ENCODE data around the gene DDX46.
"Not testable (repeated sequence)": the region's sequence is repeated elsewhere in the genome, so short reads cannot be mapped to it uniquely, and the experiment has no call there.

DDX46 gene

GRCh38 chr5:134738963-134739661 is 19.5 kb upstream of the DDX46 start:
- 16% methylated on average over 20 of the region's 21 CpGs for WGBS
- Histone ChIP-seq H3K27me3 (ENCODE audit: insufficient read depth, low read length) (no peaks in the 10 kb centered on the region), H3K4me1 (ENCODE audit: insufficient read depth, low read length) (no peaks in the 10 kb centered on the region), H3K9ac (ENCODE audit: low read depth, low read length) (peak overlapping the region; percentile 90), H3K4me3 (ENCODE audit: low read length) (peak overlapping the region; percentile 88), H3K9me3 (ENCODE audit: insufficient read depth, low read depth, low read length) (no peaks in the 10 kb centered on the region), H3K36me3 (ENCODE audit: insufficient read depth, low read length) (peaks cover 24% of the 10 kb centered on the region), H3K27ac (ENCODE audit: low read depth, low read length) (no peak overlapping the region)

DNA sequence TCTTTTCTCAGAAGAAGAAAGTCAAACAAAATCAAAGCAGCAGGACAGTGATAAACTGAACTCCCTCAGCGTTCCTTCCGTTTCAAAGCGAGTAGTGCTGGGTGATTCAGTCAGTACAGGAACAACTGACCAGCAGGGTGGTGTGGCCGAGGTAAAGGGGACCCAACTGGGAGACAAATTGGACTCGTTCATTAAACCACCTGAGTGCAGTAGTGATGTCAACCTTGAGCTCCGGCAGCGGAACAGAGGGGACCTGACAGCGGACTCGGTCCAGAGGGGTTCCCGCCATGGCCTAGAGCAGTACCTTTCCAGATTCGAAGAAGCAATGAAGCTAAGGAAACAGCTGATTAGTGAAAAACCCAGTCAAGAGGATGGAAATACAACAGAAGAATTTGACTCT is 17.5 kb upstream of the DDX46 start:
- 95% methylated on average over 11 of the region's 11 CpGs for WGBS
- Histone ChIP-seq H3K36me3 (ENCODE audit: insufficient read depth, low read length) (peaks cover 33% of the 10 kb centered on the region), H3K27me3 (ENCODE audit: insufficient read depth, low read length) (no peaks in the 10 kb centered on the region), H3K9me3 (ENCODE audit: insufficient read depth, low read depth, low read length) (no peaks in the 10 kb centered on the region), H3K4me1 (ENCODE audit: insufficient read depth, low read length) (no peaks in the 10 kb centered on the region), H3K4me3 (ENCODE audit: low read length) (no peak overlapping the region), H3K27ac (ENCODE audit: low read depth, low read length) (no peak overlapping the region), H3K9ac (ENCODE audit: low read depth, low read length) (no peak overlapping the region)

GRCh38 chr5:134742134-134742533 is 16.4 kb upstream of the DDX46 start:
- Histone ChIP-seq H3K27me3 (ENCODE audit: insufficient read depth, low read length) (no peaks in the 10 kb centered on the region), H3K27ac (ENCODE audit: low read depth, low read length) (no peak overlapping the region), H3K9ac (ENCODE audit: low read depth, low read length) (no peak overlapping the region), H3K9me3 (ENCODE audit: insufficient read depth, low read depth, low read length) (no peaks in the 10 kb centered on the region), H3K4me3 (ENCODE audit: low read length) (no peak overlapping the region), H3K4me1 (ENCODE audit: insufficient read depth, low read length) (no peaks in the 10 kb centered on the region), H3K36me3 (ENCODE audit: insufficient read depth, low read length) (peaks cover 33% of the 10 kb centered on the region)
- 100% methylated on average over 1 of the region's 2 CpGs for WGBS

DNA sequence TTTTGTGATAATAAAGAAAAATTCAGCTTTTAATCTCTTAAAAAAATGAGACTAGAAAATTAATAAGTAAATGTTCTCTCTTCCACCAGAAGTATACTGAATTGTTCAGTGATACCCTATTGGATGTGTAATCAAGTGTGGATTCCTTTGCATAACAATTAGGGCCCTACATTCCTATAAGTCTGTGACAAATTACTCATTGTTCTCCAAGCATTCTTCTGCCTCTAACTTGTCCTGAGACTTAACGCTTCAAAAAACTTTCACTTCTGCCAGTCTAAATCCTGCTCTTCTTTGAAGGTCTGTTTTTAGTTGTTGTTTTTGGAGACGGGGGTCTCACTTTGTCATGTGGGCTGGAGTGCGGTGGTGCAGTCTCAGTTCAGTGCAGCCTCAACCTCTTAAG is 9.2 kb upstream of the DDX46 start:
- Histone ChIP-seq H3K9ac (ENCODE audit: low read depth, low read length) (peak overlapping the region; percentile 32; the same call in 1 of the 2 replicates), H3K27ac (ENCODE audit: low read depth, low read length) (peak overlapping the region; percentile 52; the same call in 1 of the 2 replicates), H3K4me1 (ENCODE audit: insufficient read depth, low read length) (peaks cover 9% of the 10 kb centered on the region), H3K36me3 (ENCODE audit: insufficient read depth, low read length) (peaks cover 23% of the 10 kb centered on the region), H3K27me3 (ENCODE audit: insufficient read depth, low read length) (no peaks in the 10 kb centered on the region), H3K9me3 (ENCODE audit: insufficient read depth, low read depth, low read length) (no peaks in the 10 kb centered on the region), H3K4me3 (ENCODE audit: low read length) (no peak overlapping the region)
- 74% methylated on average over 3 of the region's 3 CpGs for WGBS

DNA sequence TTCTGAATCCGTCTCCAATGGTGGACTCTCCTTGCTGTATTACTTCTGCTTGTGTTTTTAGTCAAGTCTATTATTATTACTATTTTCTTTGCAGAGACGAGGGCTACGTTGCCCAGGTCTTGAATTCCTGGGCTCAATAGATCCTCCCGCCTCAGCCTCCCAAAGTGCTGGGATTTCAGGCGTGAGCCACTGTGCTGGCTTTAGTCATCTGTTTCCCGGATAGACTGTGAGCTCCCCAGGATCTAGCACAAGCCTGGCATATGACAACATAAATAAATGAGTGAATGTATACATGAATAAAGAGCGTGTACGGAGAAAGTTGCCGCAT is 439 bp upstream of the DDX46 start:
- Histone ChIP-seq H3K27me3 (ENCODE audit: insufficient read depth, low read length) (peaks cover 5% of the 10 kb centered on the region; the same call in 1 of the 2 replicates), H3K36me3 (ENCODE audit: insufficient read depth, low read length) (peaks cover 9% of the 10 kb centered on the region), H3K9me3 (ENCODE audit: insufficient read depth, low read depth, low read length) (no peaks in the 10 kb centered on the region), H3K4me1 (ENCODE audit: insufficient read depth, low read length) (peaks cover 11% of the 10 kb centered on the region), H3K27ac (ENCODE audit: low read depth, low read length) (no peak overlapping the region), H3K4me3 (ENCODE audit: low read length) (peak overlapping the region; percentile 99), H3K9ac (ENCODE audit: low read depth, low read length) (peak overlapping the region; percentile 57)
- WGBS = 32% methylated on average over 9 of the region's 9 CpGs

DNA sequence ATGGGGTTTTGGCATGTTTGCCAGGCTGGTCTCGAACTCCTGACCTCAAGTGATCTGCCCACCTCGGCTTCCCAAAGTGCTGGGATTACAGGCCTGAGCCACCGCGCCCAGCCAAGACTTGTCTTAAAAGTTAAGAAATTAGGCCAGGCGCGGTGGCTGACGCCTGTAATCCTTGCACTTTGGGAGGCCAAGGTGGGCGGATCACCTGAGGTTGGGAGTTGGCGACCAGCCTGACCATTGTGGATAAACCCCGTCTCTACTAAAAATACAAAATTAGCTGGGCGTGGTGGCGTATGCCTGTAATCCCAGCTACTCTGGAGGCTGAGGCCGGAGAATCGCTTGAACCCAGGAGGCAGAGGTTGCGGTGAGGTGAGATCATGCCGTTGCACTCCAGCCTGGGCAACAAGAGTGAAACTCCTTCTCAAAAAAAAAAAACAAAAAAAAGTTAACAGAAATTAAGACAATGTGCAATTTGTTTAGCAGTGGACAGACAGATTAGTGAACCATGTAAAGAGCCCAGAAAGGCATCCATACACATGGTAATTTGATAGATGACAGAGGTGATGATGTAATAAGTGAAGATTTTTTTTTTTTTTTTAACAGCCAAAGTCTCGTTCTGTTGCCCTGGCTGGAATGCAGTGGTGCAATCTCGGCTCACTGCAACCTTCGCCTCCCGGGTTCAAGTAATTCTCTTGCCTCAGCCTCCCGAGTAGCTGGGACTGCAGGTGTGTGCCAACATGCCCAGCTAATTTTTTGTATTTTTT is 9.1 kb downstream of the DDX46 start:
- H3K27me3 ChIP-seq (ENCODE audit: insufficient read depth, low read length); H3K4me3 ChIP-seq (ENCODE audit: low read length); H3K9me3 ChIP-seq (ENCODE audit: insufficient read depth, low read depth, low read length); H3K4me1 ChIP-seq (ENCODE audit: insufficient read depth, low read length); H3K27ac ChIP-seq (ENCODE audit: low read depth, low read length); H3K9ac ChIP-seq (ENCODE audit: low read depth, low read length): not testable (repeated sequence)
- H3K36me3 ChIP-seq (ENCODE audit: insufficient read depth, low read length) = peaks cover 97% of the 10 kb centered on the region
- 97% methylated on average over 21 of the region's 21 CpGs for WGBS

DNA sequence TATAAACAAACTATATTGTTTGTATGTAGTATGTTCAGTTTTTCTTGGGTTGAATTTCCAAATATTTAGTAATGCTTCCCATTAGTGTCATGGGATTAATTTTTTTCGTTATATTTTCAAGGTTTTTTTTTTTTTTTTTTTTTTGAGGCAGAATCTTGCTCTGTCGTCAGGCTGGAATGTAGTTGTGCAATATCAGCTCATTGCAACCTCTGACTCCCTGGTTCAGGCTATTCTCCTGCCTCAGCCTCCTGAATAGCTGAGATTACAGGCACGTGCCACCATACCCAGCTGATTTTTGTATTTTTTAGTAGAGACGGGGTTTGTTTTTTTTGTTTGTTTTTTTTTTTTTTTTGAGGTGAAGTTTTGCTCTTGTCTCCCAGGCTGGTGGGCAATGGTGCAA is 10.6 kb downstream of the DDX46 start:
- H3K27ac ChIP-seq (ENCODE audit: low read depth, low read length) = no peak overlapping the region

DNA sequence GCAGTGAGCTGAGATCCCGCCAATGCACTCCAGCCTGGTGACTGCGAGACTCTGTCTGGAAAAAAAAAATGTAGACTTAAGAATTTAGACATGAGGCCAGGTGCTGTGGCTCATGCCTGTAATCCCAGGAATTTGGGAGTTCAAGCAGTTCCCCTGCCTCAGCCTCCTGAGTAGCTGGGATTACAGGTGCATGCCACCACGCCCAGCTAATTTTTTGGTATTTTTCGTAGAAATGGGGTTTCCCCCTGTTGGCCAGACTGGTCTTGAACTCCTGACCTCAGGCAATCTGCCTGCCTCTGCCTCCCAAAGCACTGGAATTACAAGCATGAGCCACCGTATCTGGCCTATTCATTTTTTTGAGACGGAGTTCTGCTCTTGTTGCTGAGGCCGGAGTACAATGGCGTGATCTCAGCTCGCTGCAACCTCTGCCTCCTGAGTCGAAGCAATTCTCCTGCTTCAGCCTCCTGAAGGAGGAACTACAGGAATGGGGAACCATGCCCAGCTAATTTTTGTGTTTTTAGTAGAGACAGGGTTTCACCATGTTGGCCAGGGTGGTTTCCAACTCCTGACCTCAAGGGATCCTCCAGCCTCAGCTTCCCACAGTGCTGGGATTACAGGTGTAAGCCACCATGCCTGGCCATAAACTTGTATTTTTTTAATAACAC is 14.0 kb downstream of the DDX46 start:
- 97% methylated on average over 10 of the region's 10 CpGs for WGBS
- Histone ChIP-seq H3K9ac (ENCODE audit: low read depth, low read length) (no peak overlapping the region), H3K27me3 (ENCODE audit: insufficient read depth, low read length) (no peaks in the 10 kb centered on the region), H3K4me1 (ENCODE audit: insufficient read depth, low read length) (no peaks in the 10 kb centered on the region), H3K36me3 (ENCODE audit: insufficient read depth, low read length) (peaks cover 97% of the 10 kb centered on the region), H3K27ac (ENCODE audit: low read depth, low read length) (no peak overlapping the region), H3K9me3 (ENCODE audit: insufficient read depth, low read depth, low read length) (no peaks in the 10 kb centered on the region), H3K4me3 (ENCODE audit: low read length) (no peak overlapping the region)

More for the DNA sequence above, 10.6 kb downstream of the DDX46 start:
- no peaks in the 10 kb centered on the region for H3K27me3 ChIP-seq (ENCODE audit: insufficient read depth, low read length)
- H3K4me3 ChIP-seq (ENCODE audit: low read length) = no peak overlapping the region
- 97% methylated on average over 4 of the region's 4 CpGs for WGBS
- H3K9ac ChIP-seq (ENCODE audit: low read depth, low read length) = no peak overlapping the region
- H3K9me3 ChIP-seq (ENCODE audit: insufficient read depth, low read depth, low read length) = no peaks in the 10 kb centered on the region
- no peaks in the 10 kb centered on the region for H3K4me1 ChIP-seq (ENCODE audit: insufficient read depth, low read length)
- peaks cover 99% of the 10 kb centered on the region for H3K36me3 ChIP-seq (ENCODE audit: insufficient read depth, low read length)

GRCh38 chr5:134777366-134777765 is 18.8 kb downstream of the DDX46 start:
- peaks cover 95% of the 10 kb centered on the region for H3K36me3 ChIP-seq (ENCODE audit: insufficient read depth, low read length)
- no peaks in the 10 kb centered on the region for H3K4me1 ChIP-seq (ENCODE audit: insufficient read depth, low read length)
- no peaks in the 10 kb centered on the region for H3K27me3 ChIP-seq (ENCODE audit: insufficient read depth, low read length)
- H3K9me3 ChIP-seq (ENCODE audit: insufficient read depth, low read depth, low read length) = no peaks in the 10 kb centered on the region
- 97% methylated on average over 2 of the region's 2 CpGs for WGBS
- H3K9ac ChIP-seq (ENCODE audit: low read depth, low read length) = no peak overlapping the region
- H3K27ac ChIP-seq (ENCODE audit: low read depth, low read length) = no peak overlapping the region
- H3K4me3 ChIP-seq (ENCODE audit: low read length) = no peak overlapping the region

GRCh38 chr5:134784241-134784920 is 25.8 kb downstream of the DDX46 start:
- WGBS = 90% methylated on average over 4 of the region's 4 CpGs
- Histone ChIP-seq H3K27me3 (ENCODE audit: insufficient read depth, low read length) (no peaks in the 10 kb centered on the region), H3K36me3 (ENCODE audit: insufficient read depth, low read length) (peaks cover 99% of the 10 kb centered on the region), H3K27ac (ENCODE audit: low read depth, low read length) (peak overlapping the region; percentile 63), H3K4me3 (ENCODE audit: low read length) (peak overlapping the region; percentile 20; the same call in 1 of the 2 replicates), H3K4me1 (ENCODE audit: insufficient read depth, low read length) (peaks cover 15% of the 10 kb centered on the region), H3K9me3 (ENCODE audit: insufficient read depth, low read depth, low read length) (no peaks in the 10 kb centered on the region), H3K9ac (ENCODE audit: low read depth, low read length) (0 out of 2 replicates have a peak overlapping the region, but pooled peaks have one; percentile 15)

All from HUES64 (cell line).